ENCODE data around the gene CNOT2.

The CNOT2 gene

GRCh38 chr12:70271025-70271424 is 27.8 kb downstream of the CNOT2 start:
- Histone ChIP-seq H3K9me3 (ENCODE audit: severe bottlenecking) (no peaks in the 10 kb centered on the region), H3K36me3 (no peaks in the 10 kb centered on the region; the same call in 1 of the 2 replicates), H3K27ac (no peak overlapping the region), H3K4me3 (ENCODE audit: low read depth, low read length) (no peak overlapping the region), H3K27me3 (ENCODE audit: insufficient read depth, low read depth, severe bottlenecking) (no peaks in the 10 kb centered on the region)
- DNase-seq: no peak
- no peak for TF ChIP-seq CTCF (IDR thresholded peaks at IDR 0.05; ENCODE audit: low read depth, low read length)

GRCh38 chr12:70272510-70272909 is 29.3 kb downstream of the CNOT2 start:
- no peak overlapping the region for H3K27ac ChIP-seq

GRCh38 chr12:70275045-70275444 is 31.8 kb downstream of the CNOT2 start:
- no peak for DNase-seq
- no peak for TF ChIP-seq CTCF (IDR thresholded peaks at IDR 0.05; ENCODE audit: low read depth, low read length)
- peaks cover 14% of the 10 kb centered on the region for H3K36me3 ChIP-seq
- H3K27me3 ChIP-seq (ENCODE audit: insufficient read depth, low read depth, severe bottlenecking): no peaks in the 10 kb centered on the region
- no peak overlapping the region for H3K27ac ChIP-seq
- no peaks in the 10 kb centered on the region for H3K9me3 ChIP-seq (ENCODE audit: severe bottlenecking)
- H3K4me3 ChIP-seq (ENCODE audit: low read depth, low read length): no peak overlapping the region

More at GRCh38 chr12:70272510-70272909, 29.3 kb downstream of the CNOT2 start:
- Histone ChIP-seq H3K36me3 (no peaks in the 10 kb centered on the region; the same call in 1 of the 2 replicates), H3K9me3 (ENCODE audit: severe bottlenecking) (no peaks in the 10 kb centered on the region), H3K27me3 (ENCODE audit: insufficient read depth, low read depth, severe bottlenecking) (no peaks in the 10 kb centered on the region), H3K4me3 (ENCODE audit: low read depth, low read length) (no peak overlapping the region)
- no peak for TF ChIP-seq CTCF (IDR thresholded peaks at IDR 0.05; ENCODE audit: low read depth, low read length)
- no peak for DNase-seq

GRCh38 chr12:70277973-70278372 is 34.7 kb downstream of the CNOT2 start:
- Histone ChIP-seq H3K27ac (no peak overlapping the region), H3K9me3 (ENCODE audit: severe bottlenecking) (no peaks in the 10 kb centered on the region), H3K27me3 (ENCODE audit: insufficient read depth, low read depth, severe bottlenecking) (no peaks in the 10 kb centered on the region), H3K4me3 (ENCODE audit: low read depth, low read length) (no peak overlapping the region), H3K36me3 (peaks cover 20% of the 10 kb centered on the region)
- DNase-seq: no peak
- no peak for TF ChIP-seq CTCF (IDR thresholded peaks at IDR 0.05; ENCODE audit: low read depth, low read length)

GRCh38 chr12:70278945-70279344 is 35.7 kb downstream of the CNOT2 start:
- Histone ChIP-seq H3K4me3 (ENCODE audit: low read depth, low read length) (no peak overlapping the region), H3K36me3 (peaks cover 21% of the 10 kb centered on the region), H3K27me3 (ENCODE audit: insufficient read depth, low read depth, severe bottlenecking) (no peaks in the 10 kb centered on the region), H3K9me3 (ENCODE audit: severe bottlenecking) (no peaks in the 10 kb centered on the region), H3K27ac (no peak overlapping the region)
- no peak for DNase-seq
- no peak for TF ChIP-seq CTCF (IDR thresholded peaks at IDR 0.05; ENCODE audit: low read depth, low read length)

- H3K27me3 ChIP-seq (ENCODE audit: insufficient read depth, low read depth, severe bottlenecking): no peaks in the 10 kb centered on the region
- peaks cover 25% of the 10 kb centered on the region for H3K36me3 ChIP-seq
- DNase-seq: no peak
- H3K27ac ChIP-seq: no peak overlapping the region
- no peak overlapping the region for H3K4me3 ChIP-seq (ENCODE audit: low read depth, low read length)
- no peaks in the 10 kb centered on the region for H3K9me3 ChIP-seq (ENCODE audit: severe bottlenecking)
- TF ChIP-seq CTCF (IDR thresholded peaks at IDR 0.05; ENCODE audit: low read depth, low read length): no peak
Measured at GRCh38 chr12:70283232-70283631, 40.0 kb downstream of the CNOT2 start.
